HEK293 (cell line): Measurements from ENCODE around the gene SLC38A5.

Experiments used
- CTCF ChIP-seq: fragments of 450-650 bp; formaldehyde crosslinking; IDR thresholded peaks from 2 replicates; pipeline ENCODE4 v1.5.1; 2016; ENCODE audit warnings: missing biosample characterization, missing genetic modification characterization
- KLF16 ChIP-seq: fragments of 450-650 bp; formaldehyde crosslinking; IDR thresholded peaks from 2 replicates; pipeline ENCODE4 v1.5.1; 2017; ENCODE audit warnings: missing biosample characterization, missing genetic modification characterization
- MZF1 ChIP-seq: fragments of 450-650 bp; formaldehyde crosslinking; IDR thresholded peaks from 2 replicates; pipeline ENCODE4 v1.5.1; 2017; ENCODE audit warnings: missing biosample characterization, missing genetic modification characterization, borderline replicate concordance
- SP7 ChIP-seq: fragments of 450-650 bp; formaldehyde crosslinking; IDR thresholded peaks from 2 replicates; pipeline ENCODE4 v1.5.1; 2016; ENCODE audit warnings: missing biosample characterization, missing genetic modification characterization
- ZBTB1 ChIP-seq: fragments of 450-650 bp; formaldehyde crosslinking; IDR thresholded peaks from 2 replicates; pipeline ENCODE4 v1.5.1; 2016; ENCODE audit warnings: missing biosample characterization, missing genetic modification characterization
- ZBTB26 ChIP-seq: fragments of 450-650 bp; formaldehyde crosslinking; optimal IDR thresholded peaks from 2 replicates; pipeline ENCODE3; 2016; ENCODE audit warnings: missing biosample characterization, mild to moderate bottlenecking, missing genetic modification characterization
- ZNF292 ChIP-seq: fragments of 450-650 bp; formaldehyde crosslinking; IDR thresholded peaks from 2 replicates; pipeline ENCODE4 v1.5.1; 2016; ENCODE audit warnings: low read depth, missing biosample characterization, missing genetic modification characterization, borderline replicate concordance
- ZNF473 ChIP-seq: fragments of 450-650 bp; formaldehyde crosslinking; IDR thresholded peaks from 2 replicates; pipeline ENCODE4 v1.5.1; 2017; ENCODE audit warnings: missing biosample characterization, missing genetic modification characterization

GRCh38 chrX:48472851-48473703, 3.0 kb upstream of the SLC38A5 start:
- no peak for TF ChIP-seq ZBTB26 (tag by site-specific recombination)
- no peak for TF ChIP-seq KLF16 (tag by site-specific recombination)
- TF ChIP-seq ZNF292 (tag by site-specific recombination): no peak
- TF ChIP-seq MZF1 (tag by site-specific recombination): no peak
- TF ChIP-seq CTCF (tag by site-specific recombination): no peak
- TF ChIP-seq ZNF473 (tag by site-specific recombination): no peak
- TF ChIP-seq ZBTB1 (tag by site-specific recombination): no peak
- no peak for TF ChIP-seq SP7 (tag by site-specific recombination)
